ENCODE data around the gene ITLN1. TPM values are rescaled to one million over a fixed set of nuclear protein-coding genes. Genes with fewer than 3 reads are reported as not detected.
"Not testable (repeated sequence)": the region's sequence is repeated elsewhere in the genome, so short reads cannot be mapped to it uniquely, and the experiment has no call there.

ITLN1 gene
- total RNA-seq = 1.0 TPM
- long read RNA-seq = 0 reads

GRCh38 chr1:160885042-160885441 is at the start of gene ITLN1:
Gene ITLN1, minus strand, starts transcription at chr1:160885180. Its CDS starts 303 bp downstream, at chr1:160884877.
- H3K36me3 ChIP-seq = no peaks in the 10 kb centered on the region
- no peak for DNase-seq
- intact Hi-C loops (cut with micrococcal nuclease) = no loop called here

GRCh38 chr1:160933305-160933704 is 48.3 kb upstream of the ITLN1 start:
- H3K4me3 ChIP-seq; intact Hi-C loops (cut with micrococcal nuclease): not testable (repeated sequence)

More at GRCh38 chr1:160885042-160885441, at the start of gene ITLN1:
- H3K4me3 ChIP-seq = no peak within 1 kb of the TSS
- no peak within 1 kb of the TSS for H3K27ac ChIP-seq (replicated peaks)
- peaks cover 7% of the 10 kb centered on the region for H3K27me3 ChIP-seq (ENCODE audit: low read depth)
- H3K9me3 ChIP-seq (replicated peaks) = no peaks in the 10 kb centered on the region
- TF ChIP-seq CTCF (IDR thresholded peaks at IDR 0.05; ENCODE audit: borderline replicate concordance) = no peak
- no peaks in the 10 kb centered on the region for H3K4me1 ChIP-seq

GRCh38 chr1:160925652-160926244 is 40.8 kb upstream of the ITLN1 start:
- Histone ChIP-seq H3K9me3 (replicated peaks) (peaks cover 10% of the 10 kb centered on the region), H3K4me3 (no peak overlapping the region), H3K27me3 (ENCODE audit: low read depth) (no peaks in the 10 kb centered on the region), H3K36me3 (no peaks in the 10 kb centered on the region), H3K27ac (replicated peaks) (no peak overlapping the region), H3K4me1 (no peaks in the 10 kb centered on the region)
- TF ChIP-seq CTCF (IDR thresholded peaks at IDR 0.05; ENCODE audit: borderline replicate concordance) = no peak
- DNase-seq = no peak
- intact Hi-C loops (cut with micrococcal nuclease) = no loop called here

More at GRCh38 chr1:160933305-160933704, 48.3 kb upstream of the ITLN1 start:
- not testable (repeated sequence) for H3K4me1 ChIP-seq; H3K27ac ChIP-seq (replicated peaks); DNase-seq; H3K9me3 ChIP-seq (replicated peaks); H3K36me3 ChIP-seq; H3K27me3 ChIP-seq (ENCODE audit: low read depth)

GRCh38 chr1:160924791-160925651 is 40.0 kb upstream of the ITLN1 start:
- no peak for TF ChIP-seq CTCF (IDR thresholded peaks at IDR 0.05; ENCODE audit: borderline replicate concordance)
- peaks cover 10% of the 10 kb centered on the region for H3K9me3 ChIP-seq (replicated peaks)
- no peaks in the 10 kb centered on the region for H3K36me3 ChIP-seq
- intact Hi-C loops (cut with micrococcal nuclease) = no loop called here
- no peaks in the 10 kb centered on the region for H3K27me3 ChIP-seq (ENCODE audit: low read depth)
- no peak for DNase-seq
- no peaks in the 10 kb centered on the region for H3K4me1 ChIP-seq
- no peak overlapping the region for H3K4me3 ChIP-seq
- no peak overlapping the region for H3K27ac ChIP-seq (replicated peaks)

GRCh38 chr1:160916666-160917065 is 31.7 kb upstream of the ITLN1 start:
- no peak for TF ChIP-seq CTCF (IDR thresholded peaks at IDR 0.05; ENCODE audit: borderline replicate concordance)
- H3K4me1 ChIP-seq = peaks cover 2% of the 10 kb centered on the region
- no peak overlapping the region for H3K4me3 ChIP-seq
- no peaks in the 10 kb centered on the region for H3K36me3 ChIP-seq
- peaks cover 13% of the 10 kb centered on the region for H3K27me3 ChIP-seq (ENCODE audit: low read depth)
- no peak overlapping the region for H3K27ac ChIP-seq (replicated peaks)
- no peak for DNase-seq
- no peaks in the 10 kb centered on the region for H3K9me3 ChIP-seq (replicated peaks)
- intact Hi-C loops (cut with micrococcal nuclease) = no loop called here

GRCh38 chr1:160913229-160913628 is 28.2 kb upstream of the ITLN1 start:
- DNase-seq; intact Hi-C loops (cut with micrococcal nuclease): not testable (repeated sequence)

More at GRCh38 chr1:160913229-160913628, 28.2 kb upstream of the ITLN1 start:
- not testable (repeated sequence) for H3K9me3 ChIP-seq (replicated peaks); H3K27ac ChIP-seq (replicated peaks); H3K36me3 ChIP-seq; H3K4me3 ChIP-seq
- Histone ChIP-seq H3K4me1 (peaks cover 13% of the 10 kb centered on the region), H3K27me3 (ENCODE audit: low read depth) (peaks cover 14% of the 10 kb centered on the region)

Measured in left ventricle myocardium inferior (tissue), 1 donor.